GM19397 (cell line): ENCODE data around the gene MBP.

Source experiments
- ATAC-seq: cut with Tn5 transposase; IDR thresholded peaks from one replicate; pipeline ENCODE4 v1.9.1; 2021; ENCODE audit warnings: mild to moderate bottlenecking, moderate library complexity; ENCODE audit not compliant: unreplicated experiment

The MBP gene

GRCh38 chr18:76931171-76931570 is 201.4 kb downstream of the MBP start:
- ATAC-seq = no peak
